IPS-18a (cell line): ENCODE results near the gene SORBS1.

Experiments used
- H3K27ac ChIP-seq: one replicate; pipeline ENCODE4 v1.5.1; 2013; ENCODE audit warnings: low read length
- H3K27me3 ChIP-seq: one replicate; pipeline ENCODE4 v1.6.1; 2013; ENCODE audit warnings: mild to moderate bottlenecking, low read length; ENCODE audit not compliant: control insufficient read depth, insufficient read depth
- H3K36me3 ChIP-seq: one replicate; pipeline ENCODE4 v1.6.1; 2013; ENCODE audit warnings: low read depth, low read length; ENCODE audit not compliant: control insufficient read depth
- H3K4me1 ChIP-seq: one replicate; pipeline ENCODE4 v1.6.1; 2013; ENCODE audit warnings: low read depth, low read length; ENCODE audit not compliant: control insufficient read depth
- H3K4me3 ChIP-seq: one replicate; pipeline ENCODE4 v1.5.1; 2013; ENCODE audit warnings: low read length
- H3K9ac ChIP-seq: one replicate; pipeline ENCODE4 v1.6.1; 2013; ENCODE audit warnings: mild to moderate bottlenecking, low read length, moderate library complexity
- H3K9me3 ChIP-seq: one replicate; pipeline ENCODE4 v1.6.1; 2013; ENCODE audit warnings: low read depth, low read length; ENCODE audit not compliant: control insufficient read depth

Gene SORBS1

GRCh38 chr10:95499482-95499989 is 61.6 kb downstream of the SORBS1 start:
- Histone ChIP-seq H3K9me3 (no peaks in the 10 kb centered on the region), H3K4me3 (no peak overlapping the region), H3K4me1 (peaks cover 17% of the 10 kb centered on the region), H3K27me3 (no peaks in the 10 kb centered on the region), H3K27ac (no peak overlapping the region), H3K9ac (no peak overlapping the region), H3K36me3 (no peaks in the 10 kb centered on the region)

DNA sequence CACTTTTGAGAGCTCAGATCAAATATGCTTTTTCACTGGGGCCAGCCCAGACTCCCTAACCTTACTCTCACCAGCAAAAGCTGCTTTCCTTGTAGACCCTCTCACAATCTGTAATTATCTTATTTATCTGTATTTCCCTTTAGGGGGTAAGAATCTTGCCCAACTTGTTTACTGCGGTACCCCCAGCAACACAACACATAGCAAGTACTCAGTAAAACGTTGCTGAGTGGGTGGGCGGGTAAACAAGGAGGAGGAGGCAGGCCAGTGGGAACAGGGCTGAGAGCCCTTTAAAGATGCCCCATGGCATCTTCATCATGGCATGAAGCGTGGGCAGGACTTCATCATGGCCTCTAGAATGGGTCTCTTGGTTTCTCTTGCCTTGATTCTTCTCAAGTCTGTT is 64.2 kb downstream of the SORBS1 start:
- Histone ChIP-seq H3K36me3 (no peaks in the 10 kb centered on the region), H3K4me1 (peaks cover 17% of the 10 kb centered on the region), H3K27ac (no peak overlapping the region), H3K4me3 (no peak overlapping the region), H3K9ac (no peak overlapping the region), H3K9me3 (no peaks in the 10 kb centered on the region), H3K27me3 (no peaks in the 10 kb centered on the region)

DNA sequence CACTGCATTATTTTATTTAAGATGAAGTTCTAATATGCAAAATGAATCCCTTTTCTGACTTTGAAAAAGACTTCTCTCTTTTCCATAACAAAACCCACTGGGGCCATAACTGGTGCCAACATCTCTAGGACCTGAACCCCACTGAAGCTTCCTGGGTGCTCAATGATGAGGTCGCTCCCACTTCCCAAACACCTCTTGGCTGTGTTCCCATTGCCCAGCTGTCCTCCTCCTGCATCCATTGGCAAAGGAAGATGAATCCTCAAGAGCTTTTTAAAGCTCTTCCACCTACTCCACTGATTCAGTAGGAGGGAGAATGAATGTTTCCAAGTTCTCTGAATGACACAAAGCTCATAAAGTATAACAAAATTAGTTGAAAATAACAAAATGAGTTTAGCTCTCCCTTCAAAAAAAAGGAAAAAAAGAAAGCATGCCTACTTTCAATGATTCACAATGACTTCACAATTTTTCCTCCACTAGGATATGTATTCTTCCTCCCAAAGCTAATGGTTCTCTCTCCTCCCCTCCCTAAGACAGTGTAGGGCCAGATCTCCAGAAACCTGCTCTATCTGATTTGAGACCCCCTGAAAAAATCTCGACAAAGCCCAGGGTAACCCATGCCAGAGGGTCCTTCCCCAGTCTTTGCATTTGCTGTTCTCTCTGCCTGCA is 64.8 kb downstream of the SORBS1 start:
- Histone ChIP-seq H3K4me1 (peaks cover 14% of the 10 kb centered on the region), H3K9ac (no peak overlapping the region), H3K4me3 (no peak overlapping the region), H3K27me3 (no peaks in the 10 kb centered on the region), H3K9me3 (no peaks in the 10 kb centered on the region), H3K36me3 (no peaks in the 10 kb centered on the region), H3K27ac (no peak overlapping the region)

DNA sequence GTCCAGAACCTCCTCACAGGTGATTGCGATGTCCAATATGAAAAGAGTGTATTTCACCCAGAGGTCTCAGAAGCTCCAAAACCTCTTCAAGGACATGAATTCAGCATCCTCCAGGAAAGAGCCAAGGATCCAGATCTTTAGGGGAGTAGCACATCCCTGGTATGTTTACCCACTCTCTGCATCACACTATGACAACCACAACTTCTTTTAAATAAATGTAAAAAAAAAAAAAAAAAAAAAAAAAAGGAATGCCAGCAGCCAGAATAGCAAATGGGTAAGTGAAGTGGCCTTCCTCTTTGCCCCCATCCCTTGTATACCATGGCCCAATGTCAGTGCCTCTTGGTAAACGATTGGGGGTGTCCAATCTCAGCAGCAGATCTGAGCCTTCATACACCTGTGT is 67.3 kb downstream of the SORBS1 start:
- Histone ChIP-seq H3K9ac (no peak overlapping the region), H3K4me3 (no peak overlapping the region), H3K9me3 (no peaks in the 10 kb centered on the region), H3K27ac (no peak overlapping the region), H3K4me1 (no peaks in the 10 kb centered on the region), H3K27me3 (no peaks in the 10 kb centered on the region), H3K36me3 (no peaks in the 10 kb centered on the region)

- Histone ChIP-seq H3K27me3 (no peaks in the 10 kb centered on the region), H3K4me1 (peaks cover 6% of the 10 kb centered on the region), H3K36me3 (no peaks in the 10 kb centered on the region), H3K27ac (no peak overlapping the region), H3K4me3 (no peak overlapping the region), H3K9me3 (no peaks in the 10 kb centered on the region), H3K9ac (no peak overlapping the region)
These were observed 73.2 kb downstream of the SORBS1 start for GRCh38 chr10:95487994-95488393.

- Histone ChIP-seq H3K9ac (no peak overlapping the region), H3K36me3 (no peaks in the 10 kb centered on the region), H3K4me1 (peaks cover 19% of the 10 kb centered on the region), H3K9me3 (no peaks in the 10 kb centered on the region), H3K27ac (no peak overlapping the region), H3K4me3 (no peak overlapping the region), H3K27me3 (no peaks in the 10 kb centered on the region)
These were observed 75.9 kb downstream of the SORBS1 start for GRCh38 chr10:95485056-95485844.

- Histone ChIP-seq H3K9me3 (no peaks in the 10 kb centered on the region), H3K9ac (no peak overlapping the region), H3K27ac (no peak overlapping the region), H3K4me1 (peaks cover 30% of the 10 kb centered on the region), H3K4me3 (no peak overlapping the region), H3K27me3 (no peaks in the 10 kb centered on the region), H3K36me3 (no peaks in the 10 kb centered on the region)
These were observed 78.5 kb downstream of the SORBS1 start for GRCh38 chr10:95482501-95483233.

GRCh38 chr10:95480901-95481491 is 80.2 kb downstream of the SORBS1 start:
- no peak overlapping the region for H3K27ac ChIP-seq
- H3K36me3 ChIP-seq: no peaks in the 10 kb centered on the region
- no peaks in the 10 kb centered on the region for H3K27me3 ChIP-seq
- peaks cover 41% of the 10 kb centered on the region for H3K4me1 ChIP-seq
- H3K4me3 ChIP-seq: no peak overlapping the region
- H3K9me3 ChIP-seq: no peaks in the 10 kb centered on the region
- H3K9ac ChIP-seq: peak overlapping the region; percentile 23

GRCh38 chr10:95480102-95480900 is 80.9 kb downstream of the SORBS1 start:
- Histone ChIP-seq H3K27ac (no peak overlapping the region), H3K27me3 (no peaks in the 10 kb centered on the region), H3K9ac (peak overlapping the region; percentile 23), H3K9me3 (no peaks in the 10 kb centered on the region), H3K36me3 (no peaks in the 10 kb centered on the region), H3K4me1 (peaks cover 48% of the 10 kb centered on the region), H3K4me3 (no peak overlapping the region)

DNA sequence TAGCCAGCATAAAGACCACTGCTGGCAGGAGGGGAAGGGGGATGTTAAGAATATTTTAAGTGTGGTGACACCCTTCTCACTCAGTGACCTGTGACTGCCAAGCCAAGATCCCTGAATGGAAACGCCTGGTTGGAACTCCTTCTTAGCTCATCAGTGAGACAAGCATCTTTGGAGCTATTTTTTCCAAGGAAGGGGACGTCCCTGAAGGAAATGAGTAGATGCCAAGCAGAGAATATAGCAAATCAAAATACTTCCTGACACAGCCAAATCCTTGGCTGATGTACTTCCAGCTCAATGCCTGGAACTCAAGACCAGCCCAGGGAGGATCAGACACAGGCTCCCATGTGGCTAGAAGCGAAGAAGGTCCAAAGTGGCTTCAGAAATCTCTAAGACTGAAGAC is 82.2 kb downstream of the SORBS1 start:
- Histone ChIP-seq H3K4me3 (no peak overlapping the region), H3K9me3 (no peaks in the 10 kb centered on the region), H3K9ac (no peak overlapping the region), H3K27ac (no peak overlapping the region), H3K4me1 (peaks cover 62% of the 10 kb centered on the region), H3K27me3 (no peaks in the 10 kb centered on the region), H3K36me3 (no peaks in the 10 kb centered on the region)

- Histone ChIP-seq H3K27me3 (no peaks in the 10 kb centered on the region), H3K4me1 (peaks cover 63% of the 10 kb centered on the region), H3K27ac (no peak overlapping the region), H3K9ac (no peak overlapping the region), H3K4me3 (no peak overlapping the region), H3K9me3 (no peaks in the 10 kb centered on the region), H3K36me3 (no peaks in the 10 kb centered on the region)
These were observed 83.0 kb downstream of the SORBS1 start for GRCh38 chr10:95478185-95478584.
